ENCODE results near the gene ZNF865. TPM values are rescaled to one million over a fixed set of nuclear protein-coding genes. Genes with fewer than 3 reads are reported as not detected.

The ZNF865 gene
- total RNA-seq, 1 experiment from 2014 or later = 16.2 TPM

- ChIA-PET POLR2A (interaction anchor here (0.8 to 1.3 kb wide), 2 partner anchors 19 to 139 kb away, joined by 3 to 10 read pairs; partner anchors contain the start of genes NAT14 and ZNF865), CTCF (interaction anchor here (1.2 kb wide), 1 partner anchor 48 kb away, joined by 6 read pairs; no protein-coding TSS in a partner anchor), RAD21 (ENCODE audit: low non-redundant PET in 1 of 2, low total read pairs in 2 of 2, uncharacterized antibody in 2 of 2, unreplicated experiment in 2 of 2) (no interaction called here)
- no peaks in the 10 kb centered on the region for H4K20me1 ChIP-seq (ENCODE audit: insufficient read depth)
- H3K79me2 ChIP-seq (ENCODE audit: insufficient read depth, low read length) = no peaks in the 10 kb centered on the region
- no peak overlapping the region for H3K9ac ChIP-seq (ENCODE audit: low read length)
- H3K4me3 ChIP-seq (replicated peaks in 1 of 2; ENCODE audit: low read depth in 1 of 2, low read length in 2 of 2) = peak overlapping the region; percentile 12 to 45; a peak in 3 of 4 replicates
- H3K27ac ChIP-seq (ENCODE audit: low read depth, low read length) = no peak overlapping the region
- no peaks in the 10 kb centered on the region for H3K9me2 ChIP-seq (ENCODE audit: insufficient read depth)
- TSS peak; percentile 47 for BruUV-seq (replicated peaks)
- peaks cover 8 to 14% of the 10 kb centered on the region in 2 experiments; a peak in 3 of 4 replicates for H3K4me1 ChIP-seq (ENCODE audit: control insufficient read depth in 1 of 2, insufficient read depth in 2 of 2, low read length in 2 of 2)
- H3K9me3 ChIP-seq (ENCODE audit: control insufficient read depth in 1 of 2, insufficient read depth in 1 of 2, low read depth in 1 of 2, low read length in 2 of 2) = no peaks in the 10 kb centered on the region
- no peaks in the 10 kb centered on the region for H3K36me3 ChIP-seq (ENCODE audit: control insufficient read depth in 1 of 2, insufficient read depth in 2 of 2, low read length in 2 of 2)
- H3K4me2 ChIP-seq (ENCODE audit: low read length) = peak overlapping the region; percentile 65
- no peak overlapping the region for H2AFZ ChIP-seq (ENCODE audit: low read depth, low read length, poor library complexity, severe bottlenecking)
- TF ChIP-seq EGR1 (IDR thresholded peaks at IDR 0.05; ENCODE audit: low read depth) (no peak), TCF7L2 (IDR thresholded peaks at IDR 0.05; ENCODE audit: borderline replicate concordance, extremely low read depth, insufficient read depth, insufficient read length) (no peak), ZNF274 (IDR thresholded peaks at IDR 0.05; ENCODE audit: low read depth, low read length) (no peak), EZH2 (IDR thresholded peaks at IDR 0.05) (no peak), CEBPB (IDR thresholded peaks at IDR 0.05; ENCODE audit: low read depth) (no peak), SRF (IDR thresholded peaks at IDR 0.05; ENCODE audit: low read depth) (no peak), MAX (IDR thresholded peaks at IDR 0.05) (no peak), YY1 (IDR thresholded peaks at IDR 0.05; ENCODE audit: extremely low read depth, insufficient replicate concordance, low read depth, low read length) (no peak), JUND (IDR thresholded peaks at IDR 0.05) (no peak), EZH2phosphoT487 (IDR thresholded peaks at IDR 0.05; ENCODE audit: borderline replicate concordance) (no peak), POLR2AphosphoS5 (IDR thresholded peaks at IDR 0.05; ENCODE audit: low read depth, low read length) (no peak), ATF3 (IDR thresholded peaks at IDR 0.05) (no peak), POLR2A (IDR thresholded peaks at IDR 0.05; ENCODE audit: borderline replicate concordance, extremely low read depth, insufficient read depth, insufficient read length) (no peak), RAD21 (IDR thresholded peaks at IDR 0.05; ENCODE audit: low read depth) (no peak), REST (IDR thresholded peaks at IDR 0.05; ENCODE audit: low read depth) (no peak), ZBTB33 (IDR thresholded peaks at IDR 0.05; ENCODE audit: extremely low read depth, insufficient replicate concordance, low read length) (no peak)
- DNase-seq (ENCODE audit: low read depth, low spot score) (no peak), ATAC-seq (no peak)
- no peaks in the 10 kb centered on the region for H3K27me3 ChIP-seq (ENCODE audit: insufficient read depth, low read length)
- intact Hi-C loops (cut with micrococcal nuclease) = no loop called here
Observed at GRCh38 chr19:55623561-55623960, 18.1 kb downstream of the ZNF865 start.
